Liver (tissue), 9 donors: ENCODE measurements around the gene NUDT16L1. TPM values are rescaled to one million over a fixed set of nuclear protein-coding genes. Genes with fewer than 3 reads are reported as not detected.
A peak's percentile ranks its signal among the peaks of the same experiment; 100 is the strongest.

Experiments used
- DNase-seq: peaks from one replicate; pipeline ENCODE4 v3.0.0-alpha.2; 2017; ENCODE audit warnings: low spot score
- H3K27ac ChIP-seq, 2 donors: one replicate each; pipeline ENCODE4 v1.7.0; 2013; ENCODE audit warnings: inconsistent platforms in 2 of 2, low read length in 2 of 2, control low read depth in 1 of 2, low read depth in 1 of 2, mild to moderate bottlenecking in 1 of 2
- H3K27me3 ChIP-seq, 4 donors: one replicate each; pipeline versions ENCODE4 v1.6.1 to v1.7.0; 2013; ENCODE audit warnings: low read length in 3 of 4, inconsistent platforms in 1 of 4, mild to moderate bottlenecking in 1 of 4, moderate library complexity in 1 of 4; ENCODE audit not compliant: control insufficient read depth in 4 of 4, insufficient read depth in 4 of 4
- H3K36me3 ChIP-seq, 4 donors: one replicate each; pipeline versions ENCODE4 v1.6.1 to v1.7.0; 2013; ENCODE audit warnings: low read length in 3 of 4, mild to moderate bottlenecking in 3 of 4, low read depth in 1 of 4, moderate library complexity in 1 of 4; ENCODE audit not compliant: control insufficient read depth in 4 of 4, insufficient read depth in 3 of 4
- H3K4me1 ChIP-seq, 4 donors: one replicate each; pipeline versions ENCODE4 v1.6.1 to v1.7.0; 2013; ENCODE audit warnings: low read length in 3 of 4, mild to moderate bottlenecking in 3 of 4, moderate library complexity in 1 of 4; ENCODE audit not compliant: control insufficient read depth in 4 of 4, insufficient read depth in 4 of 4
- H3K4me3 ChIP-seq, 3 donors: one replicate each; pipeline versions ENCODE4 v1.6.1 to v1.7.0; 2013; ENCODE audit warnings: low read length in 3 of 3, control low read depth in 1 of 3, low read depth in 1 of 3, mild to moderate bottlenecking in 1 of 3
- H3K9ac ChIP-seq, 2 donors: one replicate each; pipeline ENCODE4 v1.7.0; 2013; ENCODE audit warnings: low read length in 2 of 2, mild to moderate bottlenecking in 2 of 2, moderate library complexity in 2 of 2, control low read depth in 1 of 2, low read depth in 1 of 2
- H3K9me3 ChIP-seq, 4 donors: one replicate each; pipeline versions ENCODE4 v1.6.1 to v1.7.0; 2013; ENCODE audit warnings: low read length in 3 of 4; ENCODE audit not compliant: control insufficient read depth in 4 of 4
- ATF3 ChIP-seq: IDR thresholded peaks from 2 replicates; pipeline ENCODE4 v1.6.1; 2016; ENCODE audit warnings: antibody characterized with exemption
- CTCF ChIP-seq: fragments of 150-350 bp; IDR thresholded peaks from 2 replicates; pipeline ENCODE4 v1.5.1; 2017; ENCODE audit warnings: improper control_type of control experiment, low read depth, low read length; ENCODE audit not compliant: missing input control
- EGR1 ChIP-seq, 2 donors: IDR thresholded peaks; 2 replicates each; pipeline ENCODE4 v1.6.1; 2016 to 2018; ENCODE audit warnings: antibody characterized with exemption in 2 of 2, low read depth in 2 of 2
- FOXA1 ChIP-seq: IDR thresholded peaks from 2 replicates; pipeline ENCODE4 v1.6.1; 2016; ENCODE audit warnings: antibody characterized with exemption
- FOXA2 ChIP-seq: IDR thresholded peaks from 2 replicates; pipeline ENCODE4 v1.6.1; 2016; ENCODE audit warnings: antibody characterized with exemption
- GABPA ChIP-seq, 2 donors: IDR thresholded peaks in 1 of 2; conservative IDR thresholded peaks in 1 of 2; 2 replicates each; pipeline ENCODE4 v1.6.1; 2016; ENCODE audit warnings: antibody characterized with exemption in 2 of 2, mild to moderate bottlenecking in 1 of 2, moderate library complexity in 1 of 2
- HNF4A ChIP-seq, 2 donors: conservative IDR thresholded peaks; 2 replicates each; pipeline ENCODE4 v1.6.1; 2016; ENCODE audit warnings: antibody characterized with exemption in 2 of 2, mild to moderate bottlenecking in 2 of 2
- HNF4G ChIP-seq: IDR thresholded peaks from 2 replicates; pipeline ENCODE4 v1.6.1; 2016; ENCODE audit warnings: antibody characterized with exemption
- JUND ChIP-seq, 2 donors: IDR thresholded peaks; 2 replicates each; pipeline ENCODE4 v1.6.1; 2016; ENCODE audit warnings: antibody characterized with exemption in 2 of 2
- MAX ChIP-seq: IDR thresholded peaks from 2 replicates; pipeline ENCODE4 v1.6.1; 2016; ENCODE audit warnings: antibody characterized with exemption
- NR2F2 ChIP-seq: IDR thresholded peaks from 2 replicates; pipeline ENCODE4 v1.6.1; 2016; ENCODE audit warnings: antibody characterized with exemption
- RAD21 ChIP-seq, 2 donors: IDR thresholded peaks; 2 replicates each; pipeline ENCODE4 v1.6.1; 2016; ENCODE audit warnings: antibody characterized with exemption in 2 of 2, mild to moderate bottlenecking in 2 of 2
- REST ChIP-seq: IDR thresholded peaks from 2 replicates; pipeline ENCODE4 v1.6.1; 2016; ENCODE audit warnings: antibody characterized with exemption, mild to moderate bottlenecking
- RXRA ChIP-seq, 2 donors: IDR thresholded peaks; 2 replicates each; pipeline ENCODE4 v1.6.1; 2017 to 2018; ENCODE audit warnings: antibody characterized with exemption in 2 of 2, mild to moderate bottlenecking in 1 of 2
- SP1 ChIP-seq: IDR thresholded peaks from 2 replicates; pipeline ENCODE4 v1.6.1; 2018; ENCODE audit warnings: antibody characterized with exemption, mild to moderate bottlenecking
- TAF1 ChIP-seq: conservative IDR thresholded peaks from 2 replicates; pipeline ENCODE4 v1.6.1; 2016; ENCODE audit warnings: antibody characterized with exemption, mild to moderate bottlenecking
- YY1 ChIP-seq: IDR thresholded peaks from 2 replicates; pipeline ENCODE4 v1.6.1; 2016; ENCODE audit warnings: antibody characterized with exemption, mild to moderate bottlenecking
- ZBTB33 ChIP-seq: IDR thresholded peaks from 2 replicates; pipeline ENCODE4 v1.6.1; 2016; ENCODE audit warnings: antibody characterized with exemption
- WGBS: extraction: QIAGEN DNeasy Blood & Tissue Kit; methylation state at CpG from one replicate; pipeline ENCODE4 v1.1.7; 2013; 5-methylcytosine and 5-hydroxymethylcytosine counted together
- polyA plus RNA-seq, 2 donors: library from polyadenylated mRNA; stranded (reverse) in 1 of 2; unstranded in 1 of 2; fragments of 200-250 nt in 1 of 2; fragments of >200 nt in 1 of 2; fragmentation: Nextera tagmentation in 1 of 2; extraction: Ambion mirVana in 1 of 2; gene quantifications; one replicate each; pipeline versions ENCODE4 v1.2.1 to v1.2.3, GENCODE V29; 2013 to 2015
- total RNA-seq, 2 donors: library from RNA; depleted of rRNA; stranded (reverse); fragments of >200 nt; gene quantifications; one replicate each; pipeline ENCODE4 v1.2.3, GENCODE V29; 2014
- donor health status: healthy.
- donor health status: healthy.
- donor health status: healthy.
- donor health status: healthy.
- donor health status: healthy.

NUDT16L1 gene
- total and polyA plus RNA-seq, 4 donors, result 22.4 to 43.4 (median 36.3) TPM

GRCh38 chr16:4686497-4687210, 6.7 kb upstream of the NUDT16L1 start:
- Histone ChIP-seq H3K9ac (no peak overlapping the region), H3K36me3 (peaks cover 0 to 12% (median 6%) of the 10 kb centered on the region in 4 donors), H3K4me3 (no peak overlapping the region), H3K27me3 (no peaks in the 10 kb centered on the region), H3K4me1 (peaks cover 20 to 93% (median 77%) of the 10 kb centered on the region in 4 donors), H3K27ac (peak overlapping the region in 1 of 2 donors; percentile 98), H3K9me3 (no peaks in the 10 kb centered on the region)
- TF ChIP-seq RAD21 (IDR thresholded peaks at IDR 0.05) (no peak), EGR1 (IDR thresholded peaks at IDR 0.05; ENCODE audit: low read depth in 2 of 2) (no peak), TAF1 (no peak)
- 92% methylated on average over 27 of the region's 27 CpGs for WGBS
- no peak for DNase-seq

GRCh38 chr16:4687416-4687815, 5.9 kb upstream of the NUDT16L1 start:
- WGBS, result 87% methylated on average over 8 of the region's 8 CpGs
- Histone ChIP-seq H3K27me3 (no peaks in the 10 kb centered on the region), H3K4me1 (peaks cover 20 to 93% (median 76%) of the 10 kb centered on the region in 4 donors), H3K9ac (peak overlapping the region in 1 of 2 donors; percentile 24), H3K9me3 (no peaks in the 10 kb centered on the region), H3K27ac (peak overlapping the region; percentile 55 to 98), H3K36me3 (peaks cover 0 to 12% (median 4%) of the 10 kb centered on the region in 4 donors), H3K4me3 (no peak overlapping the region)
- TF ChIP-seq CTCF, result no peak
- no peak for TF ChIP-seq TAF1
- TF ChIP-seq SP1, result no peak
- TF ChIP-seq ZBTB33, result no peak
- no peak for TF ChIP-seq MAX
- no peak for TF ChIP-seq HNF4G
- TF ChIP-seq ATF3, result no peak
- no peak for TF ChIP-seq EGR1 (IDR thresholded peaks at IDR 0.05; ENCODE audit: low read depth in 2 of 2)
- TF ChIP-seq YY1, result no peak
- no peak for TF ChIP-seq FOXA1
- TF ChIP-seq FOXA2, result no peak
- no peak for TF ChIP-seq GABPA (IDR thresholded peaks at IDR 0.05 in 1 of 2, conservative IDR thresholded peaks at IDR 0.05 in 1 of 2)
- no peak for TF ChIP-seq RAD21 (IDR thresholded peaks at IDR 0.05)
- TF ChIP-seq RXRA (IDR thresholded peaks at IDR 0.05), result no peak
- TF ChIP-seq HNF4A (conservative IDR thresholded peaks at IDR 0.05), result no peak
- TF ChIP-seq NR2F2, result no peak
- no peak for TF ChIP-seq REST
- no peak for TF ChIP-seq JUND (IDR thresholded peaks at IDR 0.05)
- DNase-seq, result no peak
